HG03378 (cell line): ENCODE measurements around the gene B4GALNT4.
"Not testable (repeated sequence)": the region's sequence is repeated elsewhere in the genome, so short reads cannot be mapped to it uniquely, and the experiment has no call there.

Source experiments
- ATAC-seq: cut with Tn5 transposase; IDR thresholded peaks from one replicate; pipeline ENCODE4 v1.9.1; 2021; ENCODE audit warnings: mild to moderate bottlenecking, moderate library complexity; ENCODE audit not compliant: unreplicated experiment

B4GALNT4 gene

DNA sequence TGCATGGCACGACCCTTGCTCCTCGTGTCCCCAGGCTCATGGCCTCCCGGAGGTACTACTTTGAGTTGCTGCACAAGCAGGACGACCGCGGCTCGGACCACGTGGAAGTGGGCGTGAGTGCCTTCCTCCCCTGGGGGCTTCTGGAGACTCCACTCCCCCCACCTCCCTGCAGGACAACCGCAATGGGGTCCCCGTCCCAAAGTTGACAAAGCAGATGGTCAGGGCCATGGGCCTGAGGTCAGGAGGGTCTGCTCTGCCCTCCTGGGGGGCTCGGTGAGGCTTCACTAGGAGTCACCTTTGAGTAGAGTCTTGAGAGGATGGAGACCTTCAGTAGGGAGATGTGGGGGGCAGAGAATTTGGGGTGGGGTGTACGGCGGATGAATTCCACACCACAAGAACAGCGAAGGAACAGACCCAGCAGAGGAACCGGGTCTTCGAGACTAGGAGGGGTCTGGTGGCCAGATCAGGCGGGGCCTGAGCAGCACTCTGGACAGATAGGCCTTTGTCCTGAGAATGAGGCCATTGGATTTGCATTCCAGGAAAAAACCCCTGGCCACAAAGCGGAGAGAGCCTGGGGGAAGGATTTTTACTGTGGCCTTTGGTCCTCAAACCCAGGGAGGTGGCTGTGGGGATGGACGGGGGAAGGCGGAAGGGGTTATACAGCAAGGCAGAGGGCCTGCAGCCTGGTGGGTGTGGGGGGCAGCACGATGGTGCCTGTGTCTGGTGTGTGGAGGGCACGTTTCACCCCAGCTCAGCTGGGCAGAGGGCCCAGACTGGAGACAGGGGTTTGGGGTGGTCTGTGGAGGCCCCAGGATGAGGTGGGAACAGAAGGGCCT, 4.6 kb downstream of the B4GALNT4 start:
- ATAC-seq, result no peak

GRCh38 chr11:375065-376025, 6.0 kb downstream of the B4GALNT4 start:
- ATAC-seq, result no peak

DNA sequence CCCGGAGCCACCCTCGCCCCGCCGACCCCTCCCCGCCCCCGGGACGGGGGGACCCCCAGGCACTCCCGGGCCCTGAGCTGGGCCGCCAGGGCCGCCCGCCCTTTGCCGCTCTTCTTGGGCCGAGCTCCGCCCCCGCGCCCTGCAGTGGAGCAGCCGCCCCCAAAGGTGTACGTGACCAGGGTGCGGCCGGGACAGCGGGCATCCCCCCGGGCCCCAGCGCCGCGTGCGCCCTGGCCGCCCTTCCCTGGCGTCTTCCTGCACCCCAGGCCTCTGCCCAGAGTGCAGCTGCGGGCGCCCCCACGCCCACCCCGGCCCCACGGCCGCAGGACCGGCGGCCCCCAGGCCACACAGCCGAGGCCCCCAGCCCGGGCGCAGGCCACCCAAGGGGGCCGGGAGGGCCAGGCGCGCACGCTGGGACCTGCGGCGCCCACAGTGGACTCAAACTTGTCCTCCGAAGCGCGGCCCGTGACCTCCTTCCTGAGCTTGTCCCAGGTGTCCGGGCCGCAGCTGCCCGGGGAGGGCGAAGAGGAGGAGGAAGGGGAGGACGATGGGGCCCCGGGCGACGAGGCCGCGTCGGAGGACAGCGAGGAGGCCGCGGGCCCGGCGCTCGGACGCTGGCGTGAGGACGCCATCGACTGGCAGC, 7.4 kb downstream of the B4GALNT4 start:
- no peak for ATAC-seq

DNA sequence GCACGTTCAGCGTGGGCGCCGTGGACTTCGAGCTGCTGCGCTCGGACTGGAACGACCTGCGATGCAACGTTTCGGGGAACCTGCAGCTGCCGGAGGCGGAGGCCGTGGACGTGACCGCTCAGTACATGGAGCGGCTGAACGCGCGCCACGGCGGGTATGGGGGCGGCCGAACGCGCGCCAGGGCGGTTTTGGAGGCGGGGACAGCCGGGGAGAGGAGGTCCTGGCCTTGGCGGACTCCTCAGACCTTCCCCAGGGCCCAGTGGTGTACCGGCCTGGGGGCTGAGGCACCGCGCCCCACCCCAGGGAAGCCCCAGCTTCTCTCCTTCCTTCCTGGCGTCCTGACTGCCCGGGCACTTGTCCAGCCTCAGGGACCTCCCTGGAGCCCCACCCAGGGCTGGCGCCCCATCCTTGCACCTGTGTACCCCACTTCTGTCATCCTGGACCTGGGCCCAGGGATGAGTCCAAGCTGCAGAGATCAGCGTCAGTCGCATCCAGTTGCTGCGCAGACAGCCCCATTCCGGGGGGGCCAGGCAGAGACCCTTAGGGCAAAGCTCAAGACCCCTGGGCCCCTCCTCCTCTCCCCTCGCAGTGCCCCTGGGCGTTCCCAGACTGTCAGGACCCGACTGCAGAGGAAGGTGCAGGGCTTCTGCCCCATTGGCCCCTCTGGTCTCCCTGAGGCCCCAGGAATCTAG, 8.0 kb downstream of the B4GALNT4 start:
- no peak for ATAC-seq

GRCh38 chr11:377883-378500, 8.7 kb downstream of the B4GALNT4 start:
- no peak for ATAC-seq

DNA sequence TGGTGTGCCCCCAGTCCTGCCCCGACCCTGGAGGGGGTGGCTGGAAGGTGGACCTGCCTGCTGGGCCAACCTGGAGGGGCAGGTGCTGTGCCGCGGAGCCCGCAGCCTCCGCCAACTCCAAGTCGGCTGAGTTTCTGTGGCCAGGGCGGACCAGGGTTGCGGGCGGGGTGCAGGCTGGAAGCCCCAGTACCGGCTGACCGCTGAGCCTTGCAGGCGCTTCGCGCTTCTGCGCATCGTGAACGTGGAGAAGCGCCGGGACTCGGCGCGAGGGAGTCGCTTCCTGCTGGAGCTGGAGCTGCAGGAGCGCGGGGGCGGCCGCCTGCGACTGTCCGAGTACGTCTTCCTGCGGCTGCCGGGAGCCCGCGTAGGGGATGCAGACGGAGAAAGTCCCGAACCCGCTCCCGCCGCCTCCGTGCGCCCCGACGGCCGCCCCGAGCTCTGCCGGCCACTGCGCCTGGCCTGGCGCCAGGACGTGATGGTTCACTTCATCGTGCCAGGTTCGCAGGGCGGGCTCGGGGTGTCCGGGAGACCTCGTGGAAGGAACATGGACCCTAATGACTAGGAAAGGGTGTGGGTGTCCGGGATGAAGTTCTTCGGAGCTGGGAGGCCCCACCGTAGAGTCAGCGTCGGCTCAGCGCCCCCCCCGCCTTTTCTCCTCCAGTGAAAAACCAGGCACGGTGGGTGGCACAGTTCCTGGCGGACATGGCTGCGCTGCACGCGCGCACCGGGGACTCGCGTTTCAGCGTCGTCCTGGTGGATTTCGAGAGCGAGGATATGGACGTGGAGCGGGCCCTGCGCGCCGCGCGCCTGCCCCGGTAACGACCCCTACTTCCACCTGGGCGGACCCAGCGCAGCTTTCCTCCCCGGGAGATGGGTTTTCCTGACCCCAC, 10.2 kb downstream of the B4GALNT4 start:
- no peak for ATAC-seq

DNA sequence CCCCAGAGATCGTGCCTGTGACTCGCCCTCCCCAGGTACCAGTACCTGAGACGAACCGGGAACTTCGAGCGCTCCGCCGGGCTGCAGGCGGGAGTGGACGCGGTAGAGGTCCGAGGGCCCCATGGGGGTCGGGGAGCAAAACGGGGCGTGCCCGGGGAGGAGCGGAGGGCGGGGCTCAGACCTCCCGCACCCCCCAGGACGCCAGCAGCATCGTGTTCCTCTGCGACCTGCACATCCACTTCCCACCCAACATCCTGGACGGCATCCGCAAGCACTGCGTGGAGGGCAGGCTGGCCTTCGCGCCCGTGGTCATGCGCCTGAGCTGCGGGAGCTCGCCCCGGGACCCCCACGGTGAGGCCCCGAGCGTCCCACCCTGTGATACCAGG, 10.8 kb downstream of the B4GALNT4 start:
- ATAC-seq, result no peak

- ATAC-seq, result no peak
Observed at GRCh38 chr11:380491-380890, 11.2 kb downstream of the B4GALNT4 start.

DNA sequence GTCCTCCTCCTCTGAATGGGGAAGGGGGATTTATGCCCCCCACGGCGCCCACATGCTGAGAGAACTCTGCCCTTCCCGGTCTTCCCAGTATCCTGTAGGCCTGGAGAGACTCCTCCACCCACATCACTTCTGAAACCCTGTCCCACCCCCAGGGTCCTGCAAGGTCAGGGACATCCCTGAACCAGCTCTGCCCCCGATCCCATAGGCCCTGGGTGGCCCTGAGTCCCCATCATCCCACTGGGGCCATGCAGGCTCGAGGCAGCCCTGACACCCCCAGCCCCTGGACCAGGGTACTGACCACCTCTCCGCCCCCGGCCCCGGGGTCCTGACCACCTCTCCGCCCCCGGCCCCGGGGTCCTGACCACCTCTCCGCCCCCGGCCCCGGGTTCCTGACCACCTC, 11.7 kb downstream of the B4GALNT4 start:
- ATAC-seq, result no peak

- ATAC-seq, result no peak
Observed at GRCh38 chr11:381501-382072, 12.3 kb downstream of the B4GALNT4 start.

GRCh38 chr11:382081-382629, 12.9 kb downstream of the B4GALNT4 start:
- ATAC-seq, result no peak

- no peak for ATAC-seq
Observed at GRCh38 chr11:383431-383830, 14.1 kb downstream of the B4GALNT4 start.

GRCh38 chr11:384511-384910, 15.2 kb downstream of the B4GALNT4 start:
- no peak for ATAC-seq

- no peak for ATAC-seq
Observed at GRCh38 chr11:385594-386351, 16.5 kb downstream of the B4GALNT4 start.

DNA sequence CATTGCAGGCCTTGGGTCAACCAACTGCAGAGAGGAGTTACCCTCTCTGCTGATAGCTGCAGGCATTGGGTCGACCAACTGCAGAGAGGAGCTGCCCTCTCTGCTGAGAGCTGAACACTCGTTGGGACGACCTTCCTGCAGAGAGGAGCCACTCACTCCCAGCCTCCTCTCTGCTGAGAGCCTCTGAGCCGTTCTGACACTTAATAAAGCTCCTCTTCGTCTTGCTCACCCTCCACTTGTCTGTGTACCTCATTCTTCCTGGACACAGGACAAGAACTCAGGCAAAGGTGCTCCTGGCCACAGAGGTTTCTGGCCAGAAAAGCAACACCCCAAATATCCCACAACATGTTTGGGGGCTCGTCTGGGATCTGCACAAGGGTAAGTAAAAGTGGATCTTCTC, 17.2 kb downstream of the B4GALNT4 start:
- ATAC-seq, result no peak

GRCh38 chr11:387193-387793, 18.0 kb downstream of the B4GALNT4 start:
- no peak for ATAC-seq

DNA sequence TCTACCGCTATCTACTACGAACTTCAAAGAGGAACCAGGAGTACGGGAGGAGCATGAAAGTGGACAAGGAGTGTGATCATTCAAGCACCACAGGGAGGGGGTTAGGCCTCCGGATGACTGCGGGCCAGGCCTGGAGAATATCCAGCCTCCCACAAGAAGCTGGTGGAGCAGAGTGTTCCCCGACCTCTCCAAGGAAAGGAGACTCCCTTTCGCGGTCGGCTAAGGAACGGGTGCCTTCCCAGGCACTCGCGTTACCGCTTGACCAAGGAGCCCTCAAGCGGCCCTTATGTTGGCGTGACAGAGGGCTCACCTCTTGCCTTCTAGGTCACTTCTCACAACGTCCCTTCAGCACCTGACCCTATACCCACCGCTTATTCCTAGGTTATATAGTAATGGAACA, 20.1 kb downstream of the B4GALNT4 start:
- ATAC-seq, result not testable (repeated sequence)

- no peak for ATAC-seq
Observed at GRCh38 chr11:390175-390574, 20.9 kb downstream of the B4GALNT4 start.
